ENCODE results near the gene ARHGEF1. TPM values are rescaled to one million over a fixed set of nuclear protein-coding genes. Genes with fewer than 3 reads are reported as not detected.

ARHGEF1 gene
- total and polyA plus RNA-seq, 8 donors = 60.8 to 202 (median 79.6) TPM

DNA sequence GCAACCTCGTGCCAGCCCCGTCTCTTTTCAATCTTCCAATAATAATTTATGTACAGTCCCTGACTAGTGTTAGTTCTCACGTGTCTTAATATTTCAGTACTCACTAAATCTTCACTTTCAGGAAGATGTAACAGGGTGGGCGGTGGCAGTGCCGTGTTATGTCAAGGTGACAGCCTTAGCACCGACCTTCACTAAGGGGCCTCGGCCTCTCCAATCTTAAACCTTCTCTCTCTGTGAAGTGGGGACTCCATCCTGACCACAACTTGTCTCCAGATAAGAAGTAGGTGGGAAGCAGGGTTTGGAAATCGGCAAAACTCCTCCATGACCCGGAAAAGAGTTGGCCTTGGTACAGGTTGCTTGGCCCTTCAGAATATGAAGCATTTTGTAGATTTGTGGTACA lies 21.1 kb upstream of the ARHGEF1 start:
- Histone ChIP-seq H3K4me3 (peak overlapping the region in 1 of 2 donors; percentile 96), H3K36me3 (peaks cover 4 to 61% of the 10 kb centered on the region in 2 donors), H3K4me1 (peaks cover 19 to 67% of the 10 kb centered on the region in 2 donors), H3K27me3 (no peaks in the 10 kb centered on the region), H3K9me3 (no peaks in the 10 kb centered on the region), H3K27ac (no peak overlapping the region)
- ATAC-seq (no peak), DNase-seq (no peak)
- no peak for TF ChIP-seq CTCF (IDR thresholded peaks at IDR 0.05)
- intact Hi-C loops (cut with DNase I) = loop anchor here in 1 of 2 donors (10.0 kb wide), 1 partner anchor 73 kb away; no protein-coding TSS in a partner anchor

DNA sequence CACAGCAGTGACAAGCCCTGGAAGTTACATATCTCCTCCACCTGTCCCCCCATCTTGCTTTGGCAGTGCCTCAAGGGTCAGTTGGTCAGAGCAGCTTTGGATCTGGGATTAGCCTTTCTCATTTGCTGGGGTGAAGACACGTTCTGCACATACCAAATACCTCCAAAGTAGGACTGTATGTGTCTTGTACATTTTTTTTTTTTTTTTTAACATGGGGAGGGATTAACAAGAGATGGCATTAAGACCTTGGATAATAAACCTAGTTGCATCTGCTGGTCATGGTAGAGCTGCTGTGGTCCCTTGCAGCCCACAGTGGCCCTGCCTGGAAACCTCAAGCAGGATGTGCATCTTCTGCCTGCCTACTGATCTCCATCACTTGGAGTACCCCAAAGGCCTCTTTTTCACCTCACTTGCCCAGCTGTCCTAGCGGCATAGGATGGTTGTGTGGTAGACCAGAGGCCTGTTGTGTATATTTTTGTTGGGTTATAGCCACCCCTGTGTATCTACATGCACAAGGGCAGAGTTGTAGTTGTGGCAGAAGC lies 20.5 kb upstream of the ARHGEF1 start:
- DNase-seq = no peak
- Histone ChIP-seq H3K4me3 (peak overlapping the region in 1 of 2 donors; percentile 96), H3K27ac (no peak overlapping the region), H3K9me3 (no peaks in the 10 kb centered on the region), H3K27me3 (no peaks in the 10 kb centered on the region), H3K36me3 (peaks cover 4 to 68% of the 10 kb centered on the region in 2 donors), H3K4me1 (peaks cover 19 to 74% of the 10 kb centered on the region in 2 donors)
- ATAC-seq = no peak
- TF ChIP-seq CTCF (IDR thresholded peaks at IDR 0.05) = no peak
- intact Hi-C loops (cut with DNase I) = loop anchor here in 1 of 2 donors (10.0 kb wide), 1 partner anchor 72 kb away; no protein-coding TSS in a partner anchor

GRCh38 chr19:41863209-41863931 lies 19.6 kb upstream of the ARHGEF1 start:
- H3K4me3 ChIP-seq = peak overlapping the region in 1 of 2 donors; percentile 96
- no peak for ATAC-seq
- H3K27ac ChIP-seq = no peak overlapping the region
- intact Hi-C loops (cut with DNase I) = loop anchor here in 1 of 2 donors (10.0 kb wide), 1 partner anchor 71 kb away; no protein-coding TSS in a partner anchor
- no peak for TF ChIP-seq CTCF (IDR thresholded peaks at IDR 0.05)
- peaks cover 26 to 82% of the 10 kb centered on the region in 2 donors for H3K4me1 ChIP-seq
- no peaks in the 10 kb centered on the region for H3K9me3 ChIP-seq
- no peak for DNase-seq
- no peaks in the 10 kb centered on the region for H3K27me3 ChIP-seq
- peaks cover 4 to 76% of the 10 kb centered on the region in 2 donors for H3K36me3 ChIP-seq

GRCh38 chr19:41864374-41864773 lies 18.6 kb upstream of the ARHGEF1 start:
- Histone ChIP-seq H3K4me1 (peaks cover 34 to 87% of the 10 kb centered on the region in 2 donors), H3K4me3 (no peak overlapping the region), H3K27me3 (no peaks in the 10 kb centered on the region), H3K9me3 (no peaks in the 10 kb centered on the region), H3K36me3 (peaks cover 5 to 86% of the 10 kb centered on the region in 2 donors), H3K27ac (no peak overlapping the region)
- intact Hi-C loops (cut with DNase I) = loop anchor here in 1 of 2 donors (10.0 kb wide), 1 partner anchor 70 kb away; no protein-coding TSS in a partner anchor
- no peak for TF ChIP-seq CTCF (IDR thresholded peaks at IDR 0.05)
- ATAC-seq = no peak
- DNase-seq = no peak

DNA sequence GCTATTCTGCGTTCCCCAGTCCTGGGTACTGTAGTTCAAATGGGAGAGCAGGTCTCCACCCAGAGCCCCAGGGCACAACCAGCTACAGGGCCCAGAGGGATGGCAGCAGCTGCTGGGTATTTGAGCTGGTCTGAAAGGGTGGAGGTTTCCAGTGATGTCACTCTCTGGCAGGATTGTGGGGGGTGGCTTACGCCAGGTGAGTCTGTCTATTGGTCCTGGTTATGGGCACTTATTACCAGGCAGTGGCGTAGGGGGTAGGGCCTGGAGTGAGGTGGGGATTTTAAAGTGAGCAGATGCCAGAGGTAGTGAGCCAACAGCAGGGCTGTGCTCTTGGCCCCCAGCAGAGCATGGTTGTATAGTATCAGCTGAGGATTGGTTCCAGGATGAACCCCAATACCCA lies 16.7 kb upstream of the ARHGEF1 start:
- H3K27me3 ChIP-seq = no peaks in the 10 kb centered on the region
- ATAC-seq = no peak
- peak overlapping the region in 1 of 2 donors; percentile 33 for H3K27ac ChIP-seq
- peaks cover 35 to 98% of the 10 kb centered on the region in 2 donors for H3K4me1 ChIP-seq
- intact Hi-C loops (cut with DNase I) = loop anchor here in 1 of 2 donors (10.0 kb wide), 1 partner anchor 69 kb away; no protein-coding TSS in a partner anchor
- H3K4me3 ChIP-seq = no peak overlapping the region
- no peak for TF ChIP-seq CTCF (IDR thresholded peaks at IDR 0.05)
- peaks cover 6 to 99% of the 10 kb centered on the region in 2 donors for H3K36me3 ChIP-seq
- no peaks in the 10 kb centered on the region for H3K9me3 ChIP-seq
- DNase-seq = no peak
